SIG-M5 treated with dmso at 0.1 percent for 504 hours (cell line): ENCODE measurements around the gene HEPHL1.
A peak's percentile ranks its signal among the peaks of the same experiment; 100 is the strongest.
"Not testable (repeated sequence)": the region's sequence is repeated elsewhere in the genome, so short reads cannot be mapped to it uniquely, and the experiment has no call there.

Experiments
- DNase-seq: peaks from one replicate; lab custom pipeline; 2025; ENCODE audit not compliant: unreplicated experiment; lab: John Stamatoyannopoulos, UW

Gene HEPHL1, protein sequence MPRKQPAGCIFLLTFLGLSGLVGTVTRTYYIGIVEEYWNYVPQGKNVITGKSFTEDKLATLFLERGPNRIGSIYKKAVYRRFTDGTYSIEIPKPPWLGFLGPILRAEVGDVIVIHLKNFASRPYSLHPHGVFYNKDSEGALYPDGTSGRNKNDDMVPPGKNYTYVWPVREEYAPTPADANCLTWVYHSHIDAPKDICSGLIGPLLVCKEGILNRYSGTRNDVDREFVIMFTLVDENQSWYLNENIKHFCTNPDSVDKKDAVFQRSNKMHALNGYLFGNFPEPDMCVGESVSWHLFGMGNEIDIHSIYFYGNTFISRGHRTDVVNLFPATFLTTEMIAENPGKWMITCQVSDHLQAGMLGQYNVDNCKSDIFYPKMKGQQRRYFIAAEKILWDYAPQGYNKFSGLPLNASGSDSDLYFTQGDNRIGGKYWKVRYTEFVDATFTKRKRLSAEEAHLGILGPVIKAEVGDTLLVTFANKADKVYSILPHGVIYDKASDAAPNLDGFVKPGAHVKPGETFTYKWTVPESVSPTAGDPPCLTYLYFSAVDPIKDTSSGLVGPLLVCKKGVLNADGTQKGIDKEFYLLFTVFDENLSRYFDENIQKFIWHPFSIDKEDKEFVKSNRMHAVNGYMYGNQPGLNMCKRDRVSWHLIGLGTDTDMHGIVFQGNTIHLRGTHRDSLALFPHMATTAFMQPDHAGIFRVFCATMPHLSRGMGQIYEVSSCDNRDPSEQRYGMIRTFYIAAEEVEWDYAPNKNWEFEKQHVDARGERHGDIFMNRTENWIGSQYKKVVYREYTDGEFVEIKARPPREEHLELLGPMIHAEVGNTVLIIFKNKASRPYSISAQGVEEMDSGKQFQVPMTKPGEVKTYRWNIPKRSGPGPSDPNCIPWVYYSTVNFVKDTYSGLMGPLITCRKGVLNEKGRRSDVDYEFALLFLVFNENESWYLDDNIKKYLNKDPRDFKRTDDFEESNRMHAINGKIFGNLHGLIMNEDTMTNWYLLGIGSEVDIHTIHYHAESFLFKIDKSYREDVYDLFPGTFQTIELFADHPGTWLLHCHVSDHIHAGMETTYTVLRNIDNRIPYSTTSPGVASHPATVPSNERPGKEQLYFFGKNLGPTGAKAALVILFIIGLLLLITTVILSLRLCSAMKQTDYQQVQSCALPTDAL

GRCh38 chr11:94020777-94021481 is at the start of gene HEPHL1:
Gene HEPHL1 (plus strand): TSS chr11:94021354. CDS start chr11:94021369, 15 bp downstream.
- DNase-seq: no peak

- DNase-seq: no peak
Observed at GRCh38 chr11:93972790-93973189, 48.4 kb upstream of the HEPHL1 start.

DNA sequence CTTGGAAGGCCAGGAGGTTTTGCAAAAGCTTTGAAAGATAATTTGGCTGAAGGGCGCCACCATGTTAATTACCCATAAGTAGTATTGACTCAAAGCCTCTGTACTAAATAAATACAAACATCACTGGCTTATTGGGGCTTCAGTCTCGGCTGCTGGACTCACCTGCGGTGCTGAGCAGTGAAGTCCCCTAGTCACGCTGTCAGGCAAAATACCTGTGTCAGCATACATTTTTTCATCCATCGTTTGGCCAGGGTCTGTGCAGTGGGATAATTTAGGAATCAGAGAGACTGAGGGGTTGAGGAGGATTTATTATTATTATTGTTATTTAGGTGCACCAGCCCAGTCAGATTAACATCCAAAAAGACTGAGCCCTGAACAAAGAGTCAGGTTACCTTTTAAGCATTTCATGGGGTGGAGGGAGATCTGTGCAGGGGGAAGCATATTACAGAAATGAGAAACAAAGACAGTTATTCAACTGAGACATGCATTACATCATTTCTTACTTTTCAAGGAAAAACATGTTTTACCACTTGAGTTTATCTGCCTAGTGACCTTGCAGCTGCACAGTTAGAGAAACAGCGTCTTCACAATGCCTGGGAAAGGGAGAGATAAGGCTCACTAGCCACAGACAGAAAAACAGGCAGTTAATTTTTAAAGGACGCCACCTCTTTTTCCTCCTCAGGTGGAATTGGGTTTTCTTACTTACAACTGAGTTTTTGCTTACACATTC is 47.7 kb upstream of the HEPHL1 start:
- DNase-seq: not testable (repeated sequence)

GRCh38 chr11:93974759-93975158 is 46.4 kb upstream of the HEPHL1 start:
- no peak for DNase-seq

GRCh38 chr11:93976577-93977254 is 44.4 kb upstream of the HEPHL1 start:
- not testable (repeated sequence) for DNase-seq

- DNase-seq: no peak
Observed at GRCh38 chr11:93983542-93984195, 37.5 kb upstream of the HEPHL1 start.

GRCh38 chr11:93984196-93984567 is 37.0 kb upstream of the HEPHL1 start:
- no peak for DNase-seq

GRCh38 chr11:93984936-93985335 is 36.2 kb upstream of the HEPHL1 start:
- no peak for DNase-seq

DNA sequence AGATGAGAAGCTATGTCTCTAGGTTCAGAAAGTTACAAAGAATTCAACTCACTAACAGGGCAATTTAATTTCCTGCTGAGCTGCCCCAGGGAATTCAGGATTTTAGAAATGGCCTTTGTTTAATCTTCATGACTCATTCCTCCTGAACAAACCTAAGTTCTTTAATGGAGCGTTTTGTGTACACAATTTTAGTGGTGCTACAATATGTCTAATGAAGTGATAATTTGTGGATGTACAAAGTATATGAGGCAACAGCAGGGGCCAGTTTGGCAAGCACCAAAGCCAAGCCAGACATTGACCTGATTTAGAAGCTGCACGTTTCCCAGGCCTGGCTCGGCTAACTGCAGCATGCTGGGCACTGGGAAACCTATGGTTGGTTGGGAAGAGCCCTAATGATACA is 34.4 kb upstream of the HEPHL1 start:
- DNase-seq: peak; percentile 5

GRCh38 chr11:93988455-93988854 is 32.7 kb upstream of the HEPHL1 start:
- no peak for DNase-seq

DNA sequence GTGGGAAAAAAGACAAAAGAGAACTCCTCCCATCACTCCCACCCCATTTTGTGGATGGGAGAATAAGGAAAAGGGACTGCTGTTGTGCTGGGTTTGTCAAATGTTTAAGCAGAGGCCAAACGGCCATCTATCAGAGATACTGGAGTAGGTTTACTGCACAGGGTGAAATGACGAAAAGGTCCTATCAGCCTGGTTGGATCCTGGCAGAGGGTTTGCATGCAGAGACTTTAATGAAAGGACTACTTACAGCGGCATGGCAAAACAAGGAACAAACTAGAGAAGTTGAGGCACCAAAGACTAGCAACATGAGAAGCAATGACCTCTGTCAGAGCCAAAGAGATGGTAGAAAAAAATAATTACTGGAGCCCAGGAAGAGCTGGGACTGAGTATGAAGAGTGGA is 32.2 kb upstream of the HEPHL1 start:
- no peak for DNase-seq

DNA sequence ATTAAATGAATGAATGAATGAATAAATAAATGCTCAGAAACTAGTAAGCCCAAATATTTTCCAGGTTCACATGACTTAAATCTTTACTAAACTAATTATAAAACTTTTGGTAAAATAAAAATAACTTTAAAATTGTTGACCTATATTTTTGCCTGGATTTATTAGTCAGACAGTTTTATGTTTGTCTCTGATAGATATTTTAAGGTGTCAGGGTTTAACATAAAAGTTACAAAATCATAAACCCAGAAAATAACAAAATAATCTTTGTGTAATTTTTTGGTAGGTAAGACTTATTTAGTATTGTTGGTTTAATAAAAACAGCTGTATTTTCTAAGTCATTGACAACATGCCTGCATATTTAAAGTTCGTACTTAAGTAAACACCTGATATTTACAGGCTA is 27.4 kb upstream of the HEPHL1 start:
- DNase-seq: no peak

DNA sequence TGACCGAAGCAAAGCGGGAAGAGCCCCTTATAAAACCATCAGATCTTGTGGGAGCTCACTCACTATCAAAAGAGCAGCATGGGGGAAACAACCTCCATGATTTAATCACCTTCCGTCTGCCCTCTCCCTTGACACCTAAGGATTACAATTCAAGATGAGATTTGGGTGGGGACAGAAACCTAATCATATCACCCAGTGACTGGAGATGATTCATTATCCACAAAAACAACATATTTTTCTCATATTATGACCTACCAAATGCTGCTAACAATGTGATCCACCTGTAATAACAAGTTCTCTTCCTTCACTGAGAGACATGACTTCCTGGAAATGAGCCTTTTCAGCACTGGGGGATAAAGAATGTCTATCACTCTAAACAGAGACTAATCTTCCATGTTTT is 23.4 kb upstream of the HEPHL1 start:
- no peak for DNase-seq

DNA sequence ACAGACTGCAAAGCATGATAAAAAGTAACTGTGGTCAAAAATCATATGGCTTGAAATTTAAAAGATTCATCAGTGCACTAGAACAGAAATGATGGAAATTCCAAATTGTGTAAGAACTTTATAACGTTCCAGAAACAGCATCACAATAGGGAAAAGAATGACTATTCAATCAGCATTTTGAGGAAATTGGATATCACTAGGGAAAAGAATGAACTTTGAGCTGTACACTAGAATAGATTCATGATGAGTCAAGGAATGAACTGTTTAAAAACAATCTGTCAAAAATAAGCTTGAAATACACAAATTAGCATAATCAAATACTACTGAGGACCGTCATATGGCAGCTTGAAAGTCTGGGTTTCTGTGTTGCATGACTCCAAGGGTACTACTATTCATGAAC is 20.5 kb upstream of the HEPHL1 start:
- no peak for DNase-seq

GRCh38 chr11:94002226-94002625 is 18.9 kb upstream of the HEPHL1 start:
- no peak for DNase-seq

- DNase-seq: no peak
Observed at GRCh38 chr11:94007426-94007825, 13.7 kb upstream of the HEPHL1 start.

GRCh38 chr11:94007906-94008305 is 13.2 kb upstream of the HEPHL1 start:
- DNase-seq: no peak

DNA sequence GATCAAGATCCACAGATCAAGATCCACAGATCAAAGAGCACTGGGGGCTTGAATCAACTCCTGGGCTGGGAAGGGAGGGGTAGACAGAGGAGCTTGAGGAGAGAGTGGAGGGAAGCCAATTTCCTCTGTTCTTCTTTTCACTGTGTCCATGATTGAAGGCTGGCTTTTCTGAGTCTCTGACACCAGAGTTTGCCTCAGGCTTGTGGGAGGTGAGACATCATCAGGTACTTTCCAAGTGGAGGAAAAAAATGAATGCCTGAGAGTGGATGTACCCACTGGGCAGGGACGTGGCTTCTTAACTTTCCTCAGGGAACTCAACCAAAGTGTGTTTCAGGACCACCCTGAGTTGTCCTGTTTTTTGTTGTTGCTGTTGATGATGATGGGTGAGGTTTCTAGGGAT is 11.0 kb upstream of the HEPHL1 start:
- no peak for DNase-seq

- no peak for DNase-seq
Observed at GRCh38 chr11:94011478-94011877, 9.7 kb upstream of the HEPHL1 start.
